Muscle of arm (tissue), 12 donors: ENCODE data around the gene FAM83D. TPM values are rescaled to one million over a fixed set of nuclear protein-coding genes. Genes with fewer than 3 reads are reported as not detected.

Experiments
- DNase-seq: peaks from one replicate; pipeline ENCODE4 v3.0.0-alpha.2; 2013
- polyA plus RNA-seq, 12 donors: library from polyadenylated mRNA; unstranded; fragments of 120-200 nt; gene quantifications; one replicate each; pipeline ENCODE4 v1.2.1, GENCODE V29; 2013; ENCODE audit not compliant: insufficient read length in 12 of 12

The FAM83D gene
- polyA plus RNA-seq, 12 donors: 4.6 to 12.8 (median 8.2) TPM; not detected in 1

DNA sequence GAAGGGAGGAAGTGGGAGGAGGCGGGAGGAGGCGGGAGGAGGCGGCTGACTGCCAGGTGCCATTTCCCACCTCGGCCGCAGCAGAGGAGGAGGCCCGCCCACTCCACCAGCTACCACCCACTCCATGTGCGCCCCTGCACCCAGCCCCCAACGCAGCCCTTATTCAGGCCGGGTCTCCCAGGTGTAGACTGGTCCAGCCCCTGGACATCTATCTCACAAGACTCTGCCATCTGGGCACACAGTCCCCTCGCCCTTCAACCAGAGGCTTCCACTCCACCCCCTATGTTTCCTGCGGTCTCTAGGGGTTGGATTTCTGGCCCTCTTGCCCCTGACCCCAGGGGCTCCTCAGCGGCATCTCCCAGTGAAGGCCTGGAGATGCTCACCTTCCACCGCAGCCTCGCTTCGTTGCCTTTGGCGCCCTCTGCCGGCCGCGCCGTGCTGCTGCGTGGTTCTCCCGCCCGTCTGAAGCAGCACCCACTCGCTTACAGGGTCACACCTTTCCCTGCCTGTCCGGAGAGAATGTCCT, 32.6 kb upstream of the FAM83D start:
- peak; percentile 46 for DNase-seq

DNA sequence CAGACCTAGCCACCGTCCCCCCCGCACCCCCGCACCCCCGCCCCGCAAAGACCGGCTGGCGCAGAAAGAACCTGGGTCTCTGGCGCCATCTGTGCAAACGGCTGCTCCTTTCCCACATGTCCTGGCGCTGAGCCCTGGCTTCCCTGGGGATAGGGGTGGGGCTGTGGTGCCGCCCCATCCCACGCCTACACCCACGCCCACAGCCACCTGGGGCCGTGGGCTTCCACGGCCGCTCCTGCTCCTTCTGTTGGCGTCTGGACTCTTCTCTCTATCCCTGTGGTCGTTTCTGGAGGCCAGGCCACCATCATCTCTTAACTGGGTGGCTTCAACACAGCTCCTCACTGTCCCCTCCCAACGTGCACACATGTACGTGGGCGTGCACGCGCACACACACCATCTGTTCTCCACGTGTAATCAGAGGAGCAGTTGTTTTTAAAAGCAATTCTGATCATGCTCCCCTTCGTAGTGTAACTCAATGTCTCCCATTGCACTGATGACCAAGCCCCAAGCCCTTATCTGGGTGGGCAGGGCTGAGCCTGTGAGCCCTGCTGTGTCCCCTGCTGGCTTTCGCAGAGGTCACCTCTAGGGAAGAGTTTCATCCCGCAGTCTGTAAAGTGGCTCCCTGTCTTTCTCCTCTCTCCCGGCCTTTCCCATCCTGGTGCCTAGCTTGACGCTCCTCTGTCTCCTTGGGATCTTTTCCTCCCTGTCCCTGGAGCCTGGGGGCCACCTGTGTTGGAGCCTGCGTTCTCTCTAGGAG, 31.9 kb upstream of the FAM83D start:
- DNase-seq: peak; percentile 8

DNA sequence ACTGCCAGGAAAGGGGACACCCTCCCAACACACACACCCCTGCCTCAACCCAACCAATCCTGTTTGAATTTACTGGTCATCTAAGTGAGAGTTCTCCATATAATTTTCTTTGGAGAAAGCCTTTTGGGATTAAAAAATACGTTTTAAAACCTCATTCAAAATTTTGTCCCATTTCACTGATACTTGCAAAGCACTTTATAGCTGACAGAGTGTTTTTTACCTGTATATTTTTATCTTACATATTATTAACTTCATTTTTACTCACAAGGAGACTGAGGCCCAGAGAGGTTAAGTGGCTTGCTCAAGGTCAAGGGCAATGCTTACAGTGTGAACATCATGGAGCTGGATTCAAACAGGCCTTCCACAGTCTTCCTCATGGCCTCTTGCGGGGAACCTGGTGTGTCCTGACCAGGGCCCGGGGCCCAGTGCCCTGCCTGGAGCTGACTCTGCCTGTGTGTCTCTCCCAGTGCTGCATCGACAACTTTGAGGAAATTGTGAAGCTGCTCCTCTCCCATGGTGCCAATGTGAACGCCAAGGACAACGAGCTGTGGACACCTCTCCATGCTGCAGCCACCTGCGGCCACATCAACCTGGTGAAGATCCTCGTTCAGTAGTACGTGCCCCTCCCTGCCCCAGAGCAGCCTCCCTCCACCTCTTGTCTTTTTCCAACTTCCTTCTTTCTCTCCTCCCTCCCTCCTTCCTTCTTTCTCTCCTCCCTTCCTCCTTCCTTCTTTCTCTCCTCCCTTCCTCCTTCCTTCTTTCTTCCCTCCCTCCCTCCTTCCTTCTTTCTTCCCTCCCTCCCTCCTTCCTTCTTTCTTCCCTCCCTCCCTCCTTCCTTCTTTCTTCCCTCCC, 30.9 kb upstream of the FAM83D start:
- DNase-seq: no peak

DNA sequence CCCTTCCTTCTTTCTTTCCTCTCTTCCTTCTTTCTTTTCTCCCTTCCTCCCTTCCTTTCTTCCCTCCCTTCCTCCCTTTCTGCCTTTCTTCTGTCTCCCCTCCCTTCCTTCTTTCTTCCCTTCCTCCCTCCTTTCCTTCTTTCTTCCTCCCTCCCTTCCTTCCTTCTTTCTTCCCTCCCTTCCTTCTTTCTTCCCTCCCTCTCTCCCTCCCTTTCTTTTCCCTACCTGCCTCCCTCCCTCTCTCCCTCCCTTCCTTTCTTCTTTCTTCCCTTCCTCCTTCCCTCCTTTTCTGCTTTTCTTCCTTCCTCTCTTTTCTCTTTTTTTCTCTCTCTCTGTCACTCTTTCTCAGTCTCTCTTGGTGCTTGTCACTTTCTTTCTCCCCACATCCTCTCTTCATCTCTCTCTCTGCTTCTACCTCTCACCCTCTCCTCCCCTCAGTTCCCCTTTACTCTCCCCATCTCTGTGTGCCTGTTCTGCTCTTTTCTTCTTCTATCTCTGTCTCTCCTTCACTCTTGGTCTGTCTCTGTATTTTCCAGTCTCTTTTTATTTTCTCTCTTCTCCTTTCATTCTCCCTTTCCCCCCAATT, 30.1 kb upstream of the FAM83D start:
- DNase-seq: no peak

DNA sequence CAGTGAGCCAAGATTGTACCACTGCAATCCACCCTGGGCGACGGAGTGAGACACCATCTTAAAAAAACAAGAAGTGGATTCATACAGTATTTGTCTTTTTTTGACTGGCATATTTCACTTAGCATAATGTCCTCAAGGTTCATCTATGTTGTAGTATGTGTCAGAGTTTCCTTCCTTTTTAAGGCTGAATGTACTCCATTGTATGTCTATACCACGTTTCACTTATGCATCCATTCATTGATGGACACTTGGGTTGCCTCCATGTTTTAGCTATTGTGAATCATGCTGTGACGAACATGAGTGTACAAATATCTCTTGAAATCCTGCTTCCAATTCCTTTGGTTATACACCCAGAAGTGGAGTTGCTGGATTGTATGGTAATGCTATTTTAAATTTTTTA, 28.9 kb upstream of the FAM83D start:
- DNase-seq: no peak

DNA sequence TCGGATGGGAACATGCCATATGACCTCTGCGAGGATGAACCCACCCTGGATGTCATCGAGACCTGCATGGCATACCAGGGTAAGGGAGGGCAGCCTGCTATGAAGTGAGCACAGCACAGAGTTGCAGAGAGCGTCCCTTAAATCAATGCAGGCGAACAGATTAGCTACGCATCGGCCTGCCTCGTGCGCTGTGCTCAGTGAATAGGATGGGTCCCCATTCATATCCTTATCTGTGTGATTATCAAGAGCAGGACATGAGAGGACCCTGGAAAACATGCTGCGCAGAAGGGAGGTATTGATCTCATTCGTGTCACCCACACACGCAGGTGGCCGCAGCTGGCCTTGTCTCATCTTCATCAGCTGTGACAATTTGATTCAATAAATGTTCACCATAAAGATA, 25.6 kb upstream of the FAM83D start:
- DNase-seq: no peak

DNA sequence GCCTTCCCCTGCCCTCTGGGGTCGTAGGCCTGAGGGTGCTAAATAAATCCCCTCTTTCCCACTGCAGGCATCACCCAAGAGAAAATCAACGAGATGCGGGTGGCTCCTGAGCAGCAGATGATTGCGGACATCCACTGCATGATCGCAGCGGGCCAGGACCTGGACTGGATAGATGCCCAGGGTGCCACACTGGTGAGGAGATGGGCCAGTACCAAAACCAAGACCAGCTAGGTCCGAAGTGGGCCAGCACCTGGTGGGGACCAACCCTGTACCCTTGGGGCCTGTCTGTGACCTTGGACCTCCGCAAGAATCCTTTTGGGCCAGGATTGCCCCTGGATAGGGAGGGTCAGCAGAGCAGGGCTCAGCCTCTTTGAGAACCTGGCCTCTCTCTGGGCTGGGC, 23.6 kb upstream of the FAM83D start:
- no peak for DNase-seq

DNA sequence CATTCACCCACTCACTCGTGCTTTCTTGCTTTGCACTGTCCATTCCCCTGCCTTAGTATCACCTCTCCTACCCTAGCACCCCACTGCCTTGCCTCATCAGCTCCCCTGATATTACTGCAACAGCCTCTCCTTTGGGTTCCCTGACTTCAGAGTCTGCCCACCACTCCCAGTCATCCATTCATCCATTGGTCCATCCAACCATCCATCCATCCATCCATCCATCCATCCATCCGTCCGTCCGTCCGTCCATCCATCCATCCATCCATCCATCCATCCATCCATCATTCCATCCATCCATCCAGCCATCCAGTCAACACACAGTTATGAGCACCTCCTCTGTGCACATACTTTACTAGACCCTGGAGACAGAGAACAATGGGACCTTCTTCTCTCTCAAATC, 22.9 kb upstream of the FAM83D start:
- DNase-seq: no peak

DNA sequence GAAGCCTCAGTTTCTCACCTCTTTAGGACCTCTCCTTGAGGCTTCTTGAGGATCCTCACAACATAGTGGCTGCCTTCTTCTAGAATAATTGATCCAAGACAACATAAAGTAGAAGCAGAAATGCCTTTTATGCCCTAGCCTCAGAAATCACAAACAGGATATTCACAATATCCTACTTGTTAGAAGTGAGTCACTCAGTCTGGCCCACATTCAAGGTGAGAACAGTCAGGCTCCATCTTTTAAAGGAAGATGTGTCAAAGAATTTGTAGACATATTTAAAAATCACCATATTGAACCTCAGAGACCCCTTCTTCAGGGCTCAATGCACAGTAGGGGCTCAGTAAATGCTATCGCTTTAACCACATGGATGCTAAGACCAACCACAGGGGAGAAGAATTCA, 20.8 kb upstream of the FAM83D start:
- no peak for DNase-seq

DNA sequence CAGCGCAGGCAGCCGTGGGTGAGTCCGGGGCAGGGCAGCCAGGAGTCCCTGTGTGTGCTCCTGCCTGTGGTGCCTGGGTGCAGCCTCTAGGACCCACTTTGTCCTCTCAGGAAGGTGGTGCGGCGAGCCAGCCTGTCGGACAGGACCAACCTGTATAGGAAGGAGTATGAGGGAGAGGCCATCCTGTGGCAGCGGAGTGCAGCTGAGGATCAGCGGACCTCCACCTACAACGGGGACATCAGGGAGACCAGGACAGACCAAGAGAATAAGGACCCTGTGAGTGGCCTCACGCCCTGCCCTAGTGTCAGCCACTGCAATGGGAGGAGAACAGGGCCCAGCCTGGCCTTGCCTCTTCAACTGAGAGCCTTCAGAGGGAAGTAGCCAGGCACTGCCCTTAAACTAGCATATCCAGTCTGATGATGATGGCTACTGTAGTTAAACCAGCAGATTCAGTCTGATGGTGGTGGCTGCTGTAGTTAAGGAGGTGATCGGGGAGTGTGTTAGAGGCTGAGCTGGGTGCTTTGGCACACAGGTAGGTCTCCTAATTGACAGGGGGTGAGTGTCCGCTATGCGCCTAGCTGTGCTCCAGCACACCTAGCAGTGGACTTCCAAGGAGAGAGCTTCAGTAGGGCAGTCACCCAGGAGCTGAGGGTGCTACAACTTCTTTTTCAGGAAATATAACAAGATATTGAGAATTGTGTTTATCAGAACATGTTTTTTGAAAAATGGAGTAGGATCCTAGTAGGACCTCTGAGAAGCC, 18.1 kb upstream of the FAM83D start:
- no peak for DNase-seq

DNA sequence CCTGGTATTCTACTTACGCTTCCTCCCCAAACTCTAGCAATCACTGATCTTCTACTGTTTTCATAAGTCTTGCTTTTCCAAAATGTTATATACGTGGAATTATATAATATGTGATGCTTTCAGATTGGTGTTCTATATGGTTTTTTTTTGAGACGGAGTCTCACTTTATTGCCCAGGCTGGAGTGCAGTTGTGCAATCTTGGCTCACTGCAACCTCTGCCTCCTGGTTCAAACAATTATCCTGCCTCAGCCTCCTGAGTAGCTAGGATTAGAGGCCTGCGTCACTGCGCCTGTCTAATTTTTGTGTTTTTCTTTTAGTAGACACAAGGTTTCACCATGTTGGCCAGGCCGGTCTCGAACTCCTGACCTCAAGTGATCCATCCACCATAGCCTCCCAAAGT, 10.9 kb upstream of the FAM83D start:
- no peak for DNase-seq

DNA sequence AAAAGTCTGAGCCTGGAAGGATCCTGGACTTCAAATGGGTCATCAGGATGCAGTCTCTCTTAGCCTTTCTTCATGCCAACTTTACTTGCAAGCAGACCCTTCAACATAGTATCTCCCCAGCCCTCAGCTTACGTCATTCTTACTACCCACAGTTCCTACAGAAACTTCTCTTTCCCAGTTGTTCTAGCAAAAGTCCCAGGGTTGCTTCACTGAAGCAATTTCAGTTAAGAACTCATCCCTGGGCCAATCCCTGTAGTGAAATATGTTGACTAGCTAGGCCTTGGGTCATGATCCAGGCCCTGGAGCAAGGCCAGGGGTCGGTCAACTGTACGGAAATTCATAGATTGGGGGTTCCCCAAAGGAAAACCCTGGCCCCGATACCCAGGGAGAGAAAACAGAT, 8.6 kb upstream of the FAM83D start:
- DNase-seq: no peak

DNA sequence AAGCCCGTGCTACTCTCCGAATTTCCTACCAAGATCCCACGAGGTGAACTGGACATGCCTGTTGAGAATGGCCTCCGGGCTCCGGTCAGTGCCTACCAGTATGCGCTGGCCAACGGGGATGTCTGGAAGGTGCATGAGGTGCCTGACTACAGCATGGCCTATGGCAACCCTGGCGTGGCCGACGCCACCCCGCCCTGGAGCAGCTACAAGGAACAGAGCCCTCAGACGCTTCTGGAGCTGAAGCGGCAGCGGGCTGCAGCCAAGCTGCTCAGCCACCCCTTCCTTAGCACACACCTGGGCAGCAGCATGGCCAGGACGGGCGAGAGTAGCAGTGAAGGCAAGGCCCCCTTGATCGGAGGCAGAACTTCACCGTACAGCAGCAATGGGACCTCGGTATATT, 8.0 kb upstream of the FAM83D start:
- DNase-seq: no peak

DNA sequence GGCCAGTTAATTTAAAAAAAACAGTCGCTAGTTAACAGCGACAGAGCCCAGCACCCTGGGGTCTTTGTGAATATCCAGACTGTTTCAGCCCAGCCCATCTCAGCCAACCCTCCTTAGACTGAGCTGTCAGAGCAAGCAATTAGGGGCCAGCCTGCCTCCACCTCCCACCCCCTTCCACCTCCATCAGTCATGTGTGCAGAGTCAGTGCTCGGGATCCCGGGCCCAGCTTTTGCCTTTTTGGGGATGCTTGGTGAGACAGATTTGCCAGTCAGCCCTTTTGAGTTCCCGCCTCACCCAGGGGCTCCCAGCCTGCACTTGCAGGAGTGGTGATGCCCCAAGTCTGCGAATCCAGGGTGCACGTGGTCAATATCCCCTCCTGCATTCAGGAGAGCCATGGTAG, 6.5 kb upstream of the FAM83D start:
- DNase-seq: no peak

DNA sequence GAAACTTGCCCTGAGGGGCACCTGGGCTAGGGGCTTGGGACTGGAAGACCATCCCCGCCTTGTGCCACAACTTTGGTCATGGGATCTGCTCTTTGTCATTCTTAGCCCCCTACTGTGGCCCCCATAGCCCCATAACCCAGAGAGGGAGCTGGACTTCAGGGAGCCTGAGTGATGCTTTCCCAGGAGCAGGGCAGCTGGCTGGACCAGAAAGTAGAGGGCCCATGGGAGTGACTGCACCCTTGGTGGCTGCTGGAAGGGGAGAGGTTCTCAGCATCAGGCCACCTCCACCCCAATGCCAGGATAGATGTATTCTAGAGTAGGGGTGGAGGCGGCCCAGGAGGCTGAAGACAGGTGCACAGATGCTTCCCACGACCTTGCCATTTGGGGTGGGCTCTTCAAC, 5.8 kb upstream of the FAM83D start:
- DNase-seq: no peak

DNA sequence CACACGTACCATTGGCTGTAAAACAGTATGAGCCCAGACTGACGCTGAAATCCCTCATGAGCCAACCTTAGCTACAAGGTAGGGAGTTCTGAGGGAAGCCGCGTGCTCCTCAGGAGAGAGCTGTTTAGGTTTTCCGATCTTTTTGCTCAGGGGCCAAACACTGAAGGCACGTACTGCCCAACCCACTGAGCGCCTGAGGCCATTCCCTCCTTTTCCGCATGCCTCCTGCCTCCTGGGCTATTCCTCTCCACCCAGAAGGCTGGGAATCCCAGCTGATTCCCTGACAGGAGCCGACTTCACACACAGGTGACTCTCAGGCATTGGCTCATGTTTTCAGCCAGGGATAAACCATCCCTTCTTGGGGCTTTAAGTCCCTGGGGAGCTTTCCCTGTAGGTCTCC, 5.4 kb upstream of the FAM83D start:
- no peak for DNase-seq

DNA sequence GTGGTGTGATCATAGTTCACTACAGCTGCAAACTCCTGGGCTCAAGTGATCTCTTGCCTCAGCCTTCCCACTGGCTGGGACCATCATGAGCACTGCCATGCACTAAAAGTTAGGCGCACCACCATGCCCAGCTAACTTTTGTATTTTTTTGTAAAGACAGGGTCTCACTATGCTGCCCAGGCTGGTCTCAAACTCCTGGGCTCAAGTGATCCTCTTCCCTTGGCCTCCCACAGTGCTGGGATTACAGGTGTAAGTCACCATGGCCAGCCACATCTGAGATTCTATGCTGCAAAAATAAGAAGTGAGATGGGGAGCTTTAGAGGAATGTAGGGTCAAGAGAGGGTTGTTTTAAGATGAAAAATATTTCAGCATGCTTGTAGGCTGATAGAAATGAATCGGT, 1.5 kb upstream of the FAM83D start:
- DNase-seq: no peak

DNA sequence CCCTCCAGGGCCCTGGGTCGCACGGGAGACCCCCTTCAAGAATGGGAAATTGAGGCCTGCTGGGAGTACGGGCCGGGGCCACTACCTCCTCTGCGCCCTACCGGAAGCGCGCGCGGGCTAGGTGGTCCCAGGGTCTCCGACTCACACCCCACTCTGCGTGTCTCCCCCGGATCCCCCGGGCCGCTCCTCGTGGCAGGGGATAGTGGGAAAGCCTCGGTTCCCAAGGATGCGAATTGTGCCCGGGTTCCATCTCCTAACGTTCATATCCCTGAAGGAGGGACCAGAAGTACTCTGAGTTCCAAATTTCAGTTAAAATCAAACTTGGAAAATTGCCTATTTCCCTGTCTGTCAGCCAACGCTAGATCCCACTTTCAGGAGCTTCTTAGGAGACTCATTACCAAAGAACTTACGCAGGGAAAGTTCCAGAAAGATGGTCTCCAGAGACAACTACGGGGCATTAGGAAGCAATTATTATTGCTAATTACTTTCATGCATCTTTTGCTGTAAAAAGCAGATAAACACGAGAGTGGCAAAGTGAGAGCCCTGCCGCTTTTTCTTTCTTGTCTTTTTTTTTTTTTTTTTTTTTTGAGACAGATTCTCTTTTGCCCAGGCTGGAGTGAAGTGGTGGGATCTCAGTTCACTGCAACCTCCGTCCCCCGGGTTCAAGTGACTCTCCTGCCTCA, 858 bp downstream of the FAM83D start:
- DNase-seq: no peak

DNA sequence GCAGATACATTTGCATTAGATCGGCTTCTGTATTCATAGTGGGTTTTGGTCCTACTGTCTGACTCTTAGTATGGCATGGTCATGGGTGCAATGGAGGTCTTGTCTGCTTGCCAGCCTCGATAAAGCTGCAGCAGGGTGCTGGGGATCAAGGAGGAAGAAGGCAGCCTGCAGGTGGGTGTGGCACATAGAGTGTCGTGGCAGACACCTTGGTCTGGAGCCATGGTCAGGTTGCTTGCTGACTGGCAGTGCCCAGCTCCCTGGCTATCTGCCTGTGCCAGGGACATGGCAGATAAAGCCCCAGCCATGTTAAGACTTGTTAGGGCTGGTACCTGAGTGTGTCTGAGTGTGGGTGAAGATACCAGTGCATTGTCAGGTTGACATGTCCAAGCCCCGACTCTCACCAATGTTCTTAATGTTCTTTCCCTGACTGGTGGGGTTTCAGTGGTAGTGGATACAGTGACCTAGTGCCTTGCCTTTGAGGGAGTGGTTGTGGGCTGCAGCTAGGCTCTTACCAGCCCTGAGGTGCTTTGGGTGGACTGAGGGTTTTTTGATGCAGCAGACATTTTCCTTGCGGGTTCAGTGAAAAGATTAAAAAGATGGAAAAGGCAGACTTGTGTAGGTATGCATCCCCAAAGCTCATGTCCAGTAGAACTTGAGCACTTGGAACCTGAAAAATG, 1.8 kb downstream of the FAM83D start:
- no peak for DNase-seq

DNA sequence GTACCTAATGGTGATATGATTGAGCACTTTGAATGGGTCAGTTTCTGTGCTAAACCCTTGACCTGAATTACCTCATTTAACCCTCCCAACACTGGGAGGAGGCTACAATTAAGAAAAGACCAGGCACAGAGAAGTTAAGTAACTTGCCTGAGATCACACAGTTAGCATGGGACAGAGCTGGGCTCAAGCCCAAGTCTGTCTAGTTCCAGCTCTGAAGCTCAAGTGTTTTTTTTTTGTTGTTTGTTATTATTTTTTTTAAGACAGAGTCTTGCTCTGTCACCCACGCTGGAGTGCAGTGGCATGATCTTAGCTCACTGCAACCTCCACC, 4.0 kb downstream of the FAM83D start:
- no peak for DNase-seq

DNA sequence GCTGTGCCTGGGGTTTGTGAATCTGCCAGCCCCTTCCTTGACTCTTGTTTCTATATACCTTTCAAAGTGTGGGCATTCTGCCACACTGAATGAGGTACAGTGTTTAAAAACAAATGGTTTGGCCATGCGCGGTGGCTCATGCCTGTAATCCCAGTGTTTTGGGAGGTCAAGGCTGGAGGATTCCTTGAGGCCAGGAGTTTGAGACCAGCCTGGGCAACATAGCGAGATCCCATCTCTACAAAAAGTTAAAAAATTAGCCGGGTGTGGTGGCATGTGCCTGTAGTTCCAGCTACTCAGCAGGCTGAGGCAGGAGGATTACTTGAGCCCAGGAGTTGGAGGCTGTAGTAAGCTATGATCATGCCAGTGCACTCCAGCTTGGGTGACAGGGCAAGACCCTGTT, 5.8 kb downstream of the FAM83D start:
- DNase-seq: no peak
